Mucosa of rectum (tissue), 2 donors: ENCODE measurements around the gene MARCHF10.

Experiments used
- H3K27ac ChIP-seq, 2 donors: one replicate each; pipeline ENCODE4 v1.7.0; 2013; ENCODE audit warnings: inconsistent platforms in 2 of 2, low read depth in 2 of 2, low read length in 2 of 2
- H3K27me3 ChIP-seq, 2 donors: one replicate each; pipeline ENCODE4 v1.7.0; 2013; ENCODE audit warnings: low read length in 2 of 2; ENCODE audit not compliant: control insufficient read depth in 2 of 2, insufficient read depth in 2 of 2
- H3K36me3 ChIP-seq, 2 donors: one replicate each; pipeline ENCODE4 v1.7.0; 2013; ENCODE audit warnings: low read length in 2 of 2; ENCODE audit not compliant: control insufficient read depth in 2 of 2, insufficient read depth in 2 of 2
- H3K4me1 ChIP-seq, 2 donors: one replicate each; pipeline ENCODE4 v1.7.0; 2013; ENCODE audit warnings: low read length in 2 of 2, mild to moderate bottlenecking in 1 of 2; ENCODE audit not compliant: control insufficient read depth in 2 of 2, insufficient read depth in 2 of 2
- H3K4me3 ChIP-seq, 2 donors: one replicate each; pipeline ENCODE4 v1.7.0; 2013; ENCODE audit warnings: low read length in 2 of 2
- H3K9ac ChIP-seq, 2 donors: one replicate each; pipeline ENCODE4 v1.7.0; 2013; ENCODE audit warnings: low read length in 2 of 2, low read depth in 1 of 2, mild to moderate bottlenecking in 1 of 2
- H3K9me3 ChIP-seq, 2 donors: one replicate each; pipeline ENCODE4 v1.7.0; 2013; ENCODE audit warnings: low read length in 2 of 2; ENCODE audit not compliant: control insufficient read depth in 2 of 2
- donor health status: healthy.
- donor health status: Normal muscosa, but diverticular disease.

MARCHF10 gene

DNA sequence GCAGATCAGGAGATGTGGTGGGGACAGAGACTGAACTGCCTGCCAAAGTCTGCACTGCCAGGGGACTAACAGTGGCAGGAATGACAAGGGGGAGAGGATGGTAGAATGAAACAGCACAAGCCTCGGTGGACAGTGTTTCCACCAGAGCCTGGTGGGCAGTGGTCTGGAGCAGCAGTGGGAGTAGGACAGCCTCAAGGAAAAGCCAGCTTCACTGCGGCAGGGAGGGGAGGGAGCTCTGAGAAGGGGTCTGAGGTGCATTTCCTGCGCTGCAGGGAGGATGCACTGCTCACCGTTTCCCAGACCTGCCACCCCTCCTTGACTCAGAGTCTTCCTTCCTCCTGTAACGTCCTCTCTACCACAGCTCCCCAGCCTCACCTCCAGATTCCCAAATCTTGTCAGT is 33.8 kb downstream of the MARCHF10 start:
- Histone ChIP-seq H3K4me3 (no peak overlapping the region), H3K4me1 (no peaks in the 10 kb centered on the region), H3K27me3 (no peaks in the 10 kb centered on the region), H3K27ac (no peak overlapping the region), H3K9ac (no peak overlapping the region), H3K36me3 (no peaks in the 10 kb centered on the region), H3K9me3 (no peaks in the 10 kb centered on the region)

DNA sequence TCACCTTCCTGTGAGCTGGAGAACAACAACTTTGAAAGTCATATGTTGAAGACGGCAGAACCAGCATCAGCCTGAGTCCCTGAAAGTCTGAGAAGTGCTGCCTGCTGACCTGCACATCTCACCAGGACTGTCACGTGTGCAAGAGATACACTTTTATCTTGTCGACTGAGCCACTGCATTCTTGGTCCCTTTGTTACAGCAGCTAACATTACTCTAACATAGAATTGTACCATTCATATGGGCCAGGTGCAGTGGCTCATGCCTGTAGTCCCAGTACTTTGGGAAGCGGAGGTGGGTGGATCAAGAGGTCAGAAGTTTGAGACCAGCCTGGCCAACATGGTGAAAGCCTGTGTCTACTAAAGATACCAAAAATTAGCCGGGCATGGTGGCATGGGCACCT is 40.1 kb downstream of the MARCHF10 start:
- Histone ChIP-seq H3K27me3 (no peaks in the 10 kb centered on the region), H3K9me3 (no peaks in the 10 kb centered on the region), H3K9ac (no peak overlapping the region), H3K27ac (no peak overlapping the region), H3K4me3 (no peak overlapping the region), H3K36me3 (no peaks in the 10 kb centered on the region), H3K4me1 (no peaks in the 10 kb centered on the region)

DNA sequence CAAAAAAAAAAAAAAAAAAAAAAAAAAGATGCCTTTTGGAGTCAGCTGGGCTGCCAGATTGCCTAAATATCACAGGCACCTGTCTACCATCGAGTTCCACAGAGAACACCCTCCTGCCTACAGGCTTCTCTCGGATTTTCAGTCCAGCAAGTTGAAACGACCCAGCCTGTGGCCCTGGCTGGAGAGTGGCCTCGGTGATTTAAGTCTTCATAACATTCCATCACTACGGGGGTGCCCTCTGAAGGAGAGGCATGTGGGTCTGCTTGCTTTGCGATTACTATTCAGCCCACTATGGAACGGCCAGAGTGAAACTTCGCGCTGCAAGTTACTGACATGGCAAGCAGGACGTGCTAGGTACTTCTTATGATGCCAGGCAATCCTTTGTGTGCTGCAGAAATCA is 42.8 kb downstream of the MARCHF10 start:
- no peak overlapping the region for H3K4me3 ChIP-seq
- H3K36me3 ChIP-seq: no peaks in the 10 kb centered on the region
- H3K4me1 ChIP-seq: no peaks in the 10 kb centered on the region
- H3K9ac ChIP-seq: no peak overlapping the region
- no peak overlapping the region for H3K27ac ChIP-seq
- no peaks in the 10 kb centered on the region for H3K27me3 ChIP-seq
- no peaks in the 10 kb centered on the region for H3K9me3 ChIP-seq

DNA sequence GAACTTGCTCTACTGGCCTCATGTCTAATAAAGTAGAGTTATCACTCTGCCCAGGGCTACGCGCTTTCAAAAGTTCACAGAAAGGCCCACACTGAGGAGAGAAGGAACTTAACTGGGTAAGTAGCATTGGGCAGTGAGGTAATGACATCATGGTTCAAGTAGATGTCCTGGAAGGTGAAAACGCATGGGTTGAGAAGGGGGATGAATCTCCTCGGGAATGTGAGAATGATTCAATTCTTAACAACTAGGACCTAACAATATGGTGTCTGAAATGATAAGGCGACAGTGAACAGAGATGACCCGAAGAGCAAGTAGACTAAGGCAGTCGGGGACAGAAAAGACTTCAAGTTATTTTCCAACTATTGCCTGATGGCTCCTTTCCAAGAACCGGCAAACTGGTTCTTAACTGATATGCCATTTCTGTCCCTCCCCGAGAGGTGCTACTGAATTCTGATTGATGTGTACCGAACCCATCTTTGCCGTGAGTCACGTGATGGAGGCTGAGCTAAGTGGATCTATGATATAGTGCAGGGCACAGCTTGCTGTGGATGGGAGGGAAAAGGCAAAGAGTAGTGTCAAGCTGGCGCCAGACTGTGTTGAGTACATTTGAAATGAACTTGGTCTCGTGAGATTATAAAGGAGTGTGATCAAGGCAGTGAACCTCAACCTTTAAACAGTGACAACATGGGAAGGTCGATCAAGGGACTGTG is 44.1 kb downstream of the MARCHF10 start:
- no peaks in the 10 kb centered on the region for H3K9me3 ChIP-seq
- no peaks in the 10 kb centered on the region for H3K4me1 ChIP-seq
- no peak overlapping the region for H3K9ac ChIP-seq
- H3K27ac ChIP-seq: no peak overlapping the region
- no peaks in the 10 kb centered on the region for H3K36me3 ChIP-seq
- H3K27me3 ChIP-seq: no peaks in the 10 kb centered on the region
- H3K4me3 ChIP-seq: no peak overlapping the region

DNA sequence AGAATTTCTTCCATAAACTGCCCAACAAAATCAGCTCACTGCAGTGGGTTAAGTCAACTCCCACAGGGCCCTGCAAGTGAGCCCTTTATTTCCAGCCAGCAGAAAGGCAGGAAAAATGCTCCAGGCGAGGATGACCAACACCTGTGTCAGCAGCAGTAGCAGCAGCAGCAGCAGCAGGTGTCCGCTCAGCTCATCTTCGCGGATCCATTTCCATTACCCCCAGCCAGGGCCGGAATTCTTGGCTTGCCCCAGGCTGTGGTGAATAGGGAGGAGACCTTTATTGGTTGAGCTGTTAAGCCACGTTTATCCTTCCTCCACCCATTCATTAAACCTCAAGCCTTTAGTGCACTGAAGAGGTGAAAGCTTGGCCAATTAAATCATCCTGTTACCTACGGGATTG is 46.2 kb downstream of the MARCHF10 start:
- no peaks in the 10 kb centered on the region for H3K27me3 ChIP-seq
- no peak overlapping the region for H3K27ac ChIP-seq
- H3K4me1 ChIP-seq: no peaks in the 10 kb centered on the region
- no peak overlapping the region for H3K4me3 ChIP-seq
- no peaks in the 10 kb centered on the region for H3K36me3 ChIP-seq
- no peaks in the 10 kb centered on the region for H3K9me3 ChIP-seq
- H3K9ac ChIP-seq: no peak overlapping the region

DNA sequence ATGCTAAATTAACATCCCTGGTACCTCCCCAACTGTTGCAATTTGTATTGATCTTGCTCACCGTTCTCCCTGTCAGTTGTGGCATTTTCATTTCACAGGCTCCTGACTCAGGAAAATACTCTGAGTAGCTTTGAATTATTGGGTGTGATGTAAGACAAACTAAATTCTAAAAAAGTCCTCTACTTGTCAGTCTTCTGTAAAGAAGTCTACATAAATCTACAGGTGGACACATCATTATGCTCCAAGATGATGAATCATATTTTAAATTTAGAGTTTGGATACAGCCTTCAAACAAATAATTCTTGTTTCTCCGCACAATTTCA is 47.2 kb downstream of the MARCHF10 start:
- H3K4me3 ChIP-seq: no peak overlapping the region
- H3K9me3 ChIP-seq: no peaks in the 10 kb centered on the region
- no peaks in the 10 kb centered on the region for H3K27me3 ChIP-seq
- no peaks in the 10 kb centered on the region for H3K4me1 ChIP-seq
- no peak overlapping the region for H3K9ac ChIP-seq
- H3K27ac ChIP-seq: no peak overlapping the region
- no peaks in the 10 kb centered on the region for H3K36me3 ChIP-seq

DNA sequence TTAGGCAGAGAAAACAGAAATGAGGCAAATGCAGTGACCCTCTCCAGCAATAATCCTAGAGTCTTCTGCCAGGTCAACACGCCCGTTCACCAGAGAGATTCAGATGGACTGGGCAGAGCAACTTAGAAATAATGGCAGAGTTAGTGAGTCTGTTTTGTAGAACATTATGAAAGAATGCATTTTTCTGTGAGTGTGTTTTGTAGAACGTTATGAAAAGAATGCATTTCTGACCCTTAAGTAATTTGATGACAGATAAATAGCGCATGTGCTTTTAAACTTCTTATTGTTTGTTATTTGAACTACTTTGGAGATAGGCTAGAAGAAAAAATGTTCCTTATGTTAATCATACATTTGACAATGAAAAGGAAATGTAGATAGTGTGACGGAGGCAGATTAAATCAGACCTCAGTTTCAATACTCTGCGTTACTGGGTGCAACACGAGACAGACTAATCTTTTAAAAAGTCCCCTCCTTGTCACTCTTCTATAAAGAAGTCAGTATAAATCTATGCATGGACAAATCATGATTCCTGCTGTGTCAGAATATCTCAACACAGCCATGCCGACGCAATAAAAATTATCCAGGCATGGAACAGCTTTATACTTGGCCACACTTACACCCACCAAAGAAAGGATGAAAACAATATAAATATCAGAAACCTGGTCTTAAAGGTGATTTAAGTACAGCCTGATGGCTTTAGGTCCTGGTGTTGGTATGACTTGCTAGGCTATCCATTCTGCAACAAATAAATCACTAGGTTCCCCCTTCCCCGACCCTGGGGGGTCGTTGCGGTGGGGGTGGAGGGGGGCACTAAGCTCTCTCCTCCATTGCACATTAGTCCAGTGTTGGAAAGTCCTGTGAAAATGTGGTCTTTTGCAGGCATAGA is 47.8 kb downstream of the MARCHF10 start:
- no peaks in the 10 kb centered on the region for H3K27me3 ChIP-seq

DNA sequence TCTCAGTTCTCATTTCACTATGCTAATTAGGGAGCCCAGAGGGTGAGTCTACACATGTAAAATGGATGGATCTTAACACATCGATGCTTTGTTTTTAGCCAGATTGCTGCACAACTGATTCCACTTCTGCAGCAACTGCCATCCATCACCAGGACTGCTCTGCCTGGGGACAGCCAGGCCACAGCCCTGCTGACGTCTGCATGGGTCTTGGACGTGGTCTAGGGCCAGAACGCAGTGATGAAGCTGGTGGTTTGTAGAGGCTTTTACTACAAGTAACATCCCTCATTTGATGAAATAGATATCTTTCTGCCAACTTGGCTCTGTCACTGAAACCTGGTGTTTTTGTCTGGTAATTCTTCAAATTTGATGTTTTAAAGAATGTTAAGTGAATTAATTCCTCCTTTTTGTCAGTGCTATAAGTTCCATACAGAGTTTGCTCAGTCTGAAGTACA is 50.6 kb downstream of the MARCHF10 start:
- no peak overlapping the region for H3K27ac ChIP-seq
- no peaks in the 10 kb centered on the region for H3K27me3 ChIP-seq
- no peak overlapping the region for H3K9ac ChIP-seq
- no peak overlapping the region for H3K4me3 ChIP-seq
- H3K9me3 ChIP-seq: no peaks in the 10 kb centered on the region
- no peaks in the 10 kb centered on the region for H3K4me1 ChIP-seq
- H3K36me3 ChIP-seq: no peaks in the 10 kb centered on the region

More for the DNA sequence above, 47.8 kb downstream of the MARCHF10 start:
- Histone ChIP-seq H3K9me3 (no peaks in the 10 kb centered on the region), H3K36me3 (no peaks in the 10 kb centered on the region), H3K4me3 (no peak overlapping the region), H3K4me1 (no peaks in the 10 kb centered on the region), H3K9ac (no peak overlapping the region), H3K27ac (no peak overlapping the region)

DNA sequence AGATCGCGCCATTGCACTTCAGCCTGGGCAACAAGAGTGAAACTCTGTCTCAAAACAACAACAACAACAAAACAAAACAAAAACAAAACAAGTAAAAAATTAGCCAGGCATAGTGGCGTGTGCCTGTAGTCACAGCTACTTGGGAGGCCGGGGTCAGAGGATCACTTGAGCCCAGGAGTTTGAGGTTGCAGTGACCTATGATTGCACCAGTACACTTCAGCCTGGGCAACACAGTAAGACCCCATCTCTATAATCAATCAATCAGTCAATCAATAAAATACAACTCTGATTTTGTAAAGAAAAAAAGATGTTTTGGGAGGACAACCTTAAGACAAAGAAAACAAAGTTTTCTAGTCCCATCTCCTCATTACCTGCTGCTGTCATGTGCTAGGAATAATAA is 51.9 kb downstream of the MARCHF10 start:
- no peak overlapping the region for H3K9ac ChIP-seq
- H3K9me3 ChIP-seq: no peaks in the 10 kb centered on the region
- H3K27me3 ChIP-seq: no peaks in the 10 kb centered on the region
- no peak overlapping the region for H3K27ac ChIP-seq
- no peak overlapping the region for H3K4me3 ChIP-seq
- no peaks in the 10 kb centered on the region for H3K4me1 ChIP-seq
- no peaks in the 10 kb centered on the region for H3K36me3 ChIP-seq

DNA sequence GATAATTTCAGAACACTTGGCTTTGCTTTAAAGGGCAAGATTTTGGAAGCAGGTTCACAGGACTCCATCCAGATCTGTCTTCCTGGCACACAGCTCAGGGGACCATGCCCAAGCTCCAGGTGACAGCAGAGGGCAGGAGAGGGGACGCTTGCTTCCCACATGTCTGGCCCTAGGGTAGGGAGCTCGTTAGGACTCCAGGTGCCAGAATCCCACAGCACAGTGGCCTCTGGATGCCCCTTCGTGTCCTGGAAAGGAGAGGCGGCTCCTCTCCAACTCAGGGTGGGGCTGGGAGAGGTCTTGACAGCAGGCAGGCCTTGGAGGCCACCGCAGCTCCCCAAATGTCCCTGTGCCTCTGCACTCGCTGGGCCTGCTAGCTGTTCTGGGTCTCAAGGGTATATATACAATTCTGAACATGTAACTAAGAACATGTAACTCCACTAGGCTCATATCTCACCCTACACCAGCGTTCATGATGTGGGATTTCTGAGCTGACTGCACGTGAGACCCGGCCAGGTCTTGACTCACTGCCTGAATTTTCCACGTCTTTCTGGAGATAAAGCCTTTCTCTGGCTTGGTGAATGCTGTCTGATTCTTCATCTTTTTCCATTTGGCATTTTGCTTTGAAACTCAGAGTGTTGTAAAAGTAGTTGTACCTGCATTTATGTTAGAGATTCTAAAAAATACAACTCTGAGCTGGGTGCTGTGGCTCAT is 52.8 kb downstream of the MARCHF10 start:
- H3K9me3 ChIP-seq: no peaks in the 10 kb centered on the region
- no peak overlapping the region for H3K9ac ChIP-seq
- H3K4me1 ChIP-seq: no peaks in the 10 kb centered on the region
- H3K36me3 ChIP-seq: no peaks in the 10 kb centered on the region
- H3K4me3 ChIP-seq: no peak overlapping the region
- no peaks in the 10 kb centered on the region for H3K27me3 ChIP-seq
- H3K27ac ChIP-seq: no peak overlapping the region
